Mucosa of descending colon (tissue), 3 donors: ENCODE results near the gene GSS. TPM values are rescaled to one million over a fixed set of nuclear protein-coding genes. Genes with fewer than 3 reads are reported as not detected.
A peak's percentile ranks its signal among the peaks of the same experiment; 100 is the strongest.

Source experiments
- ATAC-seq: fragments of 200-7000 bp; cut with Tn5 transposase; one replicate; pipeline ENCODE4 v1.9.1; 2020; ENCODE audit warnings: mild to moderate bottlenecking, moderate library complexity
- DNase-seq, 3 donors: peaks; one replicate each; pipeline ENCODE4 v3.0.0-alpha.2; 2020
- H3K36me3 ChIP-seq: fragments of 200-600 bp; one replicate; pipeline ENCODE4 v1.8.0; 2021; ENCODE audit warnings: low read depth, mild to moderate bottlenecking
- H3K4me1 ChIP-seq: fragments of 200-600 bp; one replicate; pipeline ENCODE4 v1.8.0; 2021; ENCODE audit warnings: low read depth, mild to moderate bottlenecking
- H3K4me3 ChIP-seq: fragments of 200-600 bp; one replicate; pipeline ENCODE4 v1.8.0; 2021; ENCODE audit warnings: mild to moderate bottlenecking
- H3K9me3 ChIP-seq: fragments of 200-600 bp; one replicate; pipeline ENCODE4 v1.8.0; 2021; ENCODE audit warnings: mild to moderate bottlenecking
- CTCF ChIP-seq: fragments of 200-600 bp; IDR thresholded peaks from one replicate; pipeline ENCODE4 v1.8.0; 2022; ENCODE audit warnings: antibody characterized with exemption, mild to moderate bottlenecking
- intact Hi-C, 2 donors: fragments of 100-400 bp; cut with DNase I in 1 of 2; cut with micrococcal nuclease in 1 of 2; formaldehyde crosslinking; loops; one replicate each; pipeline versions ENCODE4 v1.11.0 to v1.11.1; 2022; cut with DNase I, micrococcal nuclease
- total RNA-seq, 3 donors: library from RNA; stranded (reverse); fragmentation: NEBNext Ultra II Directional in 2 of 3; extraction: Animal tissue kit (Norgen Biotek cat#: 25700) in 2 of 3; gene quantifications; one replicate each; pipeline versions ENCODE4 v1.2.1 to v1.2.4, GENCODE V29; 2021 to 2023
- donor health status: DM: no; HTN: no; CAD: no; lungs with moderate emphysema.
- donor health status: DM: no; HTN: no; CAD: no.
- donor health status: DM: no; HTN: yes; CAD: no.

GSS gene
- total RNA-seq, 3 donors from 2014 or later: 45.2 to 97.3 (median 91.8) TPM

- Histone ChIP-seq H3K4me3 (no peak overlapping the region), H3K4me1 (no peaks in the 10 kb centered on the region), H3K36me3 (no peaks in the 10 kb centered on the region), H3K9me3 (no peaks in the 10 kb centered on the region)
- DNase-seq (no peak), ATAC-seq (no peak)
- no peak for TF ChIP-seq CTCF
- intact Hi-C loops: no loop called here
Observed at GRCh38 chr20:34990661-34991214, 35.1 kb upstream of the GSS start.

GRCh38 chr20:34990231-34990630 lies 34.6 kb upstream of the GSS start:
- Histone ChIP-seq H3K4me1 (no peaks in the 10 kb centered on the region), H3K9me3 (no peaks in the 10 kb centered on the region), H3K36me3 (no peaks in the 10 kb centered on the region), H3K4me3 (no peak overlapping the region)
- DNase-seq: no peak
- intact Hi-C loops: no loop called here
- no peak for TF ChIP-seq CTCF
- no peak for ATAC-seq

- peaks cover 1% of the 10 kb centered on the region for H3K4me1 ChIP-seq
- intact Hi-C loops: no loop called here
- no peak for TF ChIP-seq CTCF
- no peaks in the 10 kb centered on the region for H3K36me3 ChIP-seq
- no peaks in the 10 kb centered on the region for H3K9me3 ChIP-seq
- ATAC-seq: no peak
- no peak for DNase-seq
- H3K4me3 ChIP-seq: no peak overlapping the region
Observed at GRCh38 chr20:34989670-34990069, 34.1 kb upstream of the GSS start.

GRCh38 chr20:34989118-34989517 lies 33.5 kb upstream of the GSS start:
- DNase-seq: no peak

GRCh38 chr20:34988191-34988540 lies 32.6 kb upstream of the GSS start:
- intact Hi-C loops: no loop called here
- Histone ChIP-seq H3K36me3 (no peaks in the 10 kb centered on the region), H3K4me1 (peaks cover 15% of the 10 kb centered on the region), H3K4me3 (no peak overlapping the region), H3K9me3 (no peaks in the 10 kb centered on the region)
- TF ChIP-seq CTCF: no peak
- ATAC-seq: no peak
- peak in 1 of 3 donors; percentile 36 for DNase-seq

More at GRCh38 chr20:34989118-34989517, 33.5 kb upstream of the GSS start:
- no peak for TF ChIP-seq CTCF
- Histone ChIP-seq H3K36me3 (no peaks in the 10 kb centered on the region), H3K4me1 (peaks cover 7% of the 10 kb centered on the region), H3K9me3 (no peaks in the 10 kb centered on the region), H3K4me3 (no peak overlapping the region)
- intact Hi-C loops: no loop called here
- no peak for ATAC-seq
